ENCODE data around the gene PTPDC1. TPM values are rescaled to one million over a fixed set of nuclear protein-coding genes. Genes with fewer than 3 reads are reported as not detected.

The PTPDC1 gene
- total and polyA plus RNA-seq, 2 experiments from 2014 or later: 4.4 to 6.1 TPM

- Histone ChIP-seq H3K4me2 (ENCODE audit: unreplicated experiment) (no peak overlapping the region), H3K27ac (no peak overlapping the region), H3K9ac (no peak overlapping the region), H3K36me3 (ENCODE audit: low read depth) (no peaks in the 10 kb centered on the region), H3K4me3 (no peak overlapping the region), H3F3A (ENCODE audit: insufficient read depth) (peaks cover 20% of the 10 kb centered on the region; the same call in 1 of the 2 replicates), H3K9me2 (ENCODE audit: insufficient read depth) (no peaks in the 10 kb centered on the region), H4K20me1 (ENCODE audit: insufficient read depth) (no peaks in the 10 kb centered on the region), H3K79me2 (ENCODE audit: insufficient read depth) (peaks cover 15% of the 10 kb centered on the region), H2AFZ (no peak overlapping the region), H3K4me1 (ENCODE audit: insufficient read depth) (peaks cover 13% of the 10 kb centered on the region), H3K9me3 (ENCODE audit: low read depth) (no peaks in the 10 kb centered on the region), H3K27me3 (replicated peaks; ENCODE audit: insufficient read depth) (no peaks in the 10 kb centered on the region)
- 98 to 100% methylated on average over 2 of the region's 2 CpGs for WGBS, 2 experiments (ENCODE audit: low coverage in 1 of 2, low lambda C conversion rate in 2 of 2, missing lambda C conversion rate in 2 of 2)
- in situ Hi-C loops (cut with MboI): no loop called here
- no peak for DNase-seq
- TF ChIP-seq EZH2phosphoT487 (IDR thresholded peaks at IDR 0.05; ENCODE audit: insufficient read depth, low read depth): no peak
- TF ChIP-seq EZH2 (IDR thresholded peaks at IDR 0.05; ENCODE audit: insufficient read depth, poor library complexity, severe bottlenecking): no peak
These were observed 29.5 kb upstream of the PTPDC1 start for GRCh38 chr9:94054716-94055115.

GRCh38 chr9:94056442-94056974, 27.8 kb upstream of the PTPDC1 start:
- 9 to 11% methylated on average over 3 of the region's 3 CpGs for WGBS, 2 experiments (ENCODE audit: low coverage in 1 of 2, low lambda C conversion rate in 2 of 2, missing lambda C conversion rate in 2 of 2)
- Histone ChIP-seq H3K4me2 (ENCODE audit: unreplicated experiment) (peak overlapping the region; percentile 69), H4K20me1 (ENCODE audit: insufficient read depth) (no peaks in the 10 kb centered on the region), H3K27me3 (replicated peaks; ENCODE audit: insufficient read depth) (no peaks in the 10 kb centered on the region), H3K36me3 (ENCODE audit: low read depth) (no peaks in the 10 kb centered on the region), H3K79me2 (ENCODE audit: insufficient read depth) (peaks cover 15% of the 10 kb centered on the region), H3K4me1 (ENCODE audit: insufficient read depth) (peaks cover 13% of the 10 kb centered on the region), H3K9ac (peak overlapping the region; percentile 16; the same call in 1 of the 2 replicates), H3K4me3 (peak overlapping the region; percentile 43), H3F3A (ENCODE audit: insufficient read depth) (peaks cover 20% of the 10 kb centered on the region; the same call in 1 of the 2 replicates), H3K9me3 (ENCODE audit: low read depth) (no peaks in the 10 kb centered on the region), H3K27ac (peak overlapping the region; percentile 45), H3K9me2 (ENCODE audit: insufficient read depth) (no peaks in the 10 kb centered on the region), H2AFZ (peak overlapping the region; percentile 0; the same call in 1 of the 2 replicates)
- in situ Hi-C loops (cut with MboI): no loop called here
- DNase-seq: peak; percentile 81
- TF ChIP-seq EZH2 (IDR thresholded peaks at IDR 0.05; ENCODE audit: insufficient read depth, poor library complexity, severe bottlenecking): no peak
- TF ChIP-seq EZH2phosphoT487 (IDR thresholded peaks at IDR 0.05; ENCODE audit: insufficient read depth, low read depth): no peak

DNA sequence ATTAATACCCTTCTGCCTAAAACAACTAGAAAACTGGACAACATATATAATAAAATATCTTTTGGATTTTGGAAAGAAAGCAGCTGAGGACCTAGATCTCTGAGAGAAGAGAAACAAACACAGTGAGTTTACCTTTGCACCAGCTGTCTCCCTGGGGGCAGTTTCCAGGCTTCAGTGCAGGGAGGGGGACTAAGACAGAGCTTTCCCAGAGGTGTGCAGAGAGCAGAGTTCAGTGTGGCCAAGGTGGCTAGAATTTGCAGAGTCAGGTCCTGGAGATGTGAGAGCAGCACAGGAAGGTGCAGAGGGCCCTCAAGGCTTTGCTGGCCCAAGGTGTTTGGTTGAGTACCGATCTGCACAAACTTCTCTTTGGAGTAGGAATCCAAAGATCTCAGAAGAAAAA, 26.3 kb upstream of the PTPDC1 start:
- no peaks in the 10 kb centered on the region for H4K20me1 ChIP-seq (ENCODE audit: insufficient read depth)
- H3K9ac ChIP-seq: no peak overlapping the region
- no peak overlapping the region for H2AFZ ChIP-seq
- peaks cover 13% of the 10 kb centered on the region for H3K4me1 ChIP-seq (ENCODE audit: insufficient read depth)
- no peaks in the 10 kb centered on the region for H3K27me3 ChIP-seq (replicated peaks; ENCODE audit: insufficient read depth)
- H3K27ac ChIP-seq: no peak overlapping the region
- DNase-seq: no peak
- H3K9me2 ChIP-seq (ENCODE audit: insufficient read depth): no peaks in the 10 kb centered on the region
- H3K9me3 ChIP-seq (ENCODE audit: low read depth): no peaks in the 10 kb centered on the region
- peaks cover 20% of the 10 kb centered on the region; the same call in 1 of the 2 replicates for H3F3A ChIP-seq (ENCODE audit: insufficient read depth)
- no peaks in the 10 kb centered on the region for H3K36me3 ChIP-seq (ENCODE audit: low read depth)
- peaks cover 6% of the 10 kb centered on the region for H3K79me2 ChIP-seq (ENCODE audit: insufficient read depth)
- no peak overlapping the region for H3K4me2 ChIP-seq (ENCODE audit: unreplicated experiment)
- TF ChIP-seq EZH2 (IDR thresholded peaks at IDR 0.05; ENCODE audit: insufficient read depth, poor library complexity, severe bottlenecking): no peak
- no peak for TF ChIP-seq EZH2phosphoT487 (IDR thresholded peaks at IDR 0.05; ENCODE audit: insufficient read depth, low read depth)
- no peak overlapping the region for H3K4me3 ChIP-seq
- in situ Hi-C loops (cut with MboI): no loop called here
- WGBS, 2 experiments (ENCODE audit: low coverage in 1 of 2, low lambda C conversion rate in 2 of 2, missing lambda C conversion rate in 2 of 2): 100% methylated on average over 1 of the region's 1 CpG

DNA sequence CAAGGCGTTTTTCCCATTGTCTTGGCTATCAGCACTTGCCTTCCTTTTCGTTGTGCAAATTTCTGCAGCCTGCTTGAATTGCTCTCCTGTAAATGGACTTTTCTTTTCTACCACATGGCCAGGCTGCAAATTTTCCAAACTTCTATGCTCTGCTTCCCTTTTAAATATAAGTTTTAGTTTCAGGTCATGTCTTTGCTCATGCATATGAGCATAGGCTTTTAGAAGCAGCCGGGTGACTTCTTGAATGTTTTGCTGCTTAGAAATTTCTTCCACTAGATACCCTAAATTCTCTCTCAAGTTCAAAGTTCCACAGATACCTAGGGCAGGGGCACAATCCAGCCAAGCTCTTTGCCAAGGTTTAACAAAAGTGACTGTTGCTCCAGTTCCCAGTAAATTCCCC, 22.4 kb upstream of the PTPDC1 start:
- Histone ChIP-seq H3K4me1 (ENCODE audit: insufficient read depth) (peaks cover 5% of the 10 kb centered on the region), H3K4me3 (no peak overlapping the region), H3K36me3 (ENCODE audit: low read depth) (no peaks in the 10 kb centered on the region), H3K27ac (no peak overlapping the region), H3K4me2 (ENCODE audit: unreplicated experiment) (no peak overlapping the region), H4K20me1 (ENCODE audit: insufficient read depth) (no peaks in the 10 kb centered on the region), H3K9me2 (ENCODE audit: insufficient read depth) (no peaks in the 10 kb centered on the region), H3K9me3 (ENCODE audit: low read depth) (no peaks in the 10 kb centered on the region), H3K27me3 (replicated peaks; ENCODE audit: insufficient read depth) (no peaks in the 10 kb centered on the region), H3K9ac (no peak overlapping the region), H3K79me2 (ENCODE audit: insufficient read depth) (no peaks in the 10 kb centered on the region), H3F3A (ENCODE audit: insufficient read depth) (peaks cover 9% of the 10 kb centered on the region; the same call in 1 of the 2 replicates), H2AFZ (no peak overlapping the region)
- in situ Hi-C loops (cut with MboI): loop anchor here (10.0 kb wide), 1 partner anchor 143 kb away; no protein-coding TSS in a partner anchor
- WGBS, 2 experiments (ENCODE audit: low coverage in 1 of 2, low lambda C conversion rate in 2 of 2, missing lambda C conversion rate in 2 of 2): 87 to 88% methylated on average over 3 of the region's 3 CpGs
- TF ChIP-seq EZH2phosphoT487 (IDR thresholded peaks at IDR 0.05; ENCODE audit: insufficient read depth, low read depth) (no peak), EZH2 (IDR thresholded peaks at IDR 0.05; ENCODE audit: insufficient read depth, poor library complexity, severe bottlenecking) (no peak)
- DNase-seq: no peak

Measured in GM23248 (cell line).